SU-DHL-6 (cell line): ENCODE results near the gene EDAR.

Source experiments
- EZH2phosphoT487 ChIP-seq: fragments of 200-600 bp; sonication (generic), shearing (Covaris generic); conservative IDR thresholded peaks from 2 replicates; pipeline ENCODE4 v1.6.1; 2018; ENCODE audit warnings: mild to moderate bottlenecking, antibody characterized with exemption, low read length, moderate library complexity, mixed read lengths
- TF ChIP-seq, protein P1 (sequence below): fragments of 200-600 bp; sonication (generic); IDR thresholded peaks from one replicate; pipeline ENCODE4 v1.5.1; 2017; ENCODE audit warnings: antibody characterized with exemption, mild to moderate bottlenecking, low read length, moderate library complexity; ENCODE audit not compliant: insufficient read depth, poor library complexity, severe bottlenecking

GRCh38 chr2:108947271-108947907 lies 41.6 kb downstream of the EDAR start:
- TF ChIP-seq, protein P1, sequence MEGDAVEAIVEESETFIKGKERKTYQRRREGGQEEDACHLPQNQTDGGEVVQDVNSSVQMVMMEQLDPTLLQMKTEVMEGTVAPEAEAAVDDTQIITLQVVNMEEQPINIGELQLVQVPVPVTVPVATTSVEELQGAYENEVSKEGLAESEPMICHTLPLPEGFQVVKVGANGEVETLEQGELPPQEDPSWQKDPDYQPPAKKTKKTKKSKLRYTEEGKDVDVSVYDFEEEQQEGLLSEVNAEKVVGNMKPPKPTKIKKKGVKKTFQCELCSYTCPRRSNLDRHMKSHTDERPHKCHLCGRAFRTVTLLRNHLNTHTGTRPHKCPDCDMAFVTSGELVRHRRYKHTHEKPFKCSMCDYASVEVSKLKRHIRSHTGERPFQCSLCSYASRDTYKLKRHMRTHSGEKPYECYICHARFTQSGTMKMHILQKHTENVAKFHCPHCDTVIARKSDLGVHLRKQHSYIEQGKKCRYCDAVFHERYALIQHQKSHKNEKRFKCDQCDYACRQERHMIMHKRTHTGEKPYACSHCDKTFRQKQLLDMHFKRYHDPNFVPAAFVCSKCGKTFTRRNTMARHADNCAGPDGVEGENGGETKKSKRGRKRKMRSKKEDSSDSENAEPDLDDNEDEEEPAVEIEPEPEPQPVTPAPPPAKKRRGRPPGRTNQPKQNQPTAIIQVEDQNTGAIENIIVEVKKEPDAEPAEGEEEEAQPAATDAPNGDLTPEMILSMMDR: no peak
- TF ChIP-seq EZH2phosphoT487: no peak
